DMS 273 treated with DMSO at 0.1 percent for 48 hours (cell line): ENCODE results near the gene ZNF268.

Source experiments
- DNase-seq: peaks from one replicate; lab custom pipeline; 2025; lab: John Stamatoyannopoulos, UW

The ZNF268 gene

DNA sequence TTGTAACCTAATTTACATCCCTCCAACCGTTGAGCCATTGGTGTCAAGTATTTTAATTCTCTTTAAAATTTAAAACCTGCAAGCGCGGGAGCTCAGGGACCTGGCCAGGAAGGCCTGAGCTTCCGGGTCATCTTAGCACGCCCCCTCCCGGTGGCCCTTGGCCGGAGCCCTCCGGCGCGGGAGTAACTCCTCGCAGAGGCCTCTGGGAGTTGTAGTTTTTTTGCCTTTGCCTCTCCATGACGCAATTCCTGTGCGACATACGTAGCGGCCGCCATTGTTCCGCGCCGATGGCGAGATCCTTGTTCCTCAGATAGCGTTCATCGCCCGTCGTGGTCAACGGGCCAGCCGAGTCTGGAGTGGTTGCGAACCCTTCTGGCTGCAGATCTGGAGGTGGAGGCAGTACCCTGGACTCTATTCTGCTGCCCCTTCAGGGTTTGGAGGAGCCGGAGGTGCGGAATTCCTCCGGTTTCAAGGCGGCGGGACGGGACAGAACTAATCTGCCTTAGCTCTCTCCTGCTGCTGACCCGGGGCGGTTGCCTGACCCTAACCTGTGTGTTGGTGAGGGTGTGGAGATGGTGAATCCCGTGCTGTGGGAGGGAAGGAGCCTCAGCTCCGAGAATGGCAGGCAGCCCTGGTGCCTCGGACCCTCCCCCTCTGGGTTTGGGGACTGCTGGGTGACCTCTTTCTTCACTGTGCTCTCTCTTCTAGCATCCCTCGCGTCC, at the start of gene ZNF268:
Gene ZNF268 (plus strand): TSS at position 258 of the 722 bp plus-strand sequence. CDS start 503 bp downstream, outside the sequence.
- DNase-seq: peak; percentile 63

DNA sequence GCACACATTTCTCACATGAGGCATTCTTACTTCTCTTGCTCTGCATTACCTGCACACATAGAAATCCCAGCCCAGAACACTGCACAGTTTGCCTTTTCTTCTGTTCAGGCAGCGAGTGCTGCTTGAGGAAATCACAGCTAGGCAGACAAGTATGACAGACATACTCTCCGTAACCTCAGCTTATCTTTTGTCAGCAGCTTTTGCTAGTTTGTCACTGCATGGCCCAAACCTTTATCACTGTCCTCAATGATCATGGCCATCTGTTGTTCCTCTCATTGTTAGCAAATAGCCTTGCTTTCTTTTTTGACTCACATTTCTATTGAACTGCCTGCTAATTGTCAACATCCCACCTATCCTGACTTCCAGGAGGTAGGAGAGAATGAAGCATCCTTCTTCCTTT, 45.5 kb upstream of the ZNF268 start:
- no peak for DNase-seq

DNA sequence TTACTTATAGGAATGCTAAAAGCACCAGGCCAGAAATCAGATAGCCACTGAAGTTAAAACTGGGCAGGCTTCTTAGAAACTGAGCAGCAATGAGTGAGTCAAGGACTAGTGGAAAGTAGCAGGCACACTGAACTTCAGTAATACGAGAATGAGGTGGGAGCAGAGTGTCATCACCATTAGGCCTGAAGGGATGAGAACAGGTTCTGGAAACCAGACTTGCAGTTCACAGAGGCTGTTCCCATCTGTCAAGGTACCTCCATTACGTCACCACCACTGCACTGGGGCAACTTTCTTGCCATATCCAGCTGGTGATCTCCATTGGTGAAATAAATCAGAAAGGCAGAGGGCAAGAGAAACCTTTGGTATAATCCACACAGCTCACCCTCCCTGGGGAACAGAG, 35.3 kb upstream of the ZNF268 start:
- no peak for DNase-seq

DNA sequence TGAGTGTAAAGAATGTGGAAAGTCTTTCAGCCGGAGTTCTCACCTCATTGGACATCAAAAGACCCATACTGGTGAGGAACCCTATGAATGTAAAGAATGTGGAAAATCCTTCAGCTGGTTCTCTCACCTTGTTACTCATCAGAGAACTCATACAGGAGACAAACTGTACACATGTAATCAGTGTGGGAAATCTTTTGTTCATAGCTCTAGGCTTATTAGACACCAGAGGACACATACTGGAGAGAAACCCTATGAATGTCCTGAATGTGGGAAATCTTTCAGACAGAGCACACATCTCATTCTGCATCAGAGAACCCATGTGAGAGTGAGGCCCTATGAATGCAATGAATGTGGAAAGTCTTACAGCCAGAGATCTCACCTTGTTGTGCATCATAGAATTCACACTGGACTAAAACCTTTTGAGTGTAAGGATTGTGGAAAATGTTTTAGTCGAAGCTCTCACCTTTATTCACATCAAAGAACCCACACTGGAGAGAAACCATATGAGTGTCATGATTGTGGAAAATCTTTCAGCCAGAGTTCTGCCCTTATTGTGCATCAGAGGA, 25.1 kb upstream of the ZNF268 start:
- DNase-seq: no peak

DNA sequence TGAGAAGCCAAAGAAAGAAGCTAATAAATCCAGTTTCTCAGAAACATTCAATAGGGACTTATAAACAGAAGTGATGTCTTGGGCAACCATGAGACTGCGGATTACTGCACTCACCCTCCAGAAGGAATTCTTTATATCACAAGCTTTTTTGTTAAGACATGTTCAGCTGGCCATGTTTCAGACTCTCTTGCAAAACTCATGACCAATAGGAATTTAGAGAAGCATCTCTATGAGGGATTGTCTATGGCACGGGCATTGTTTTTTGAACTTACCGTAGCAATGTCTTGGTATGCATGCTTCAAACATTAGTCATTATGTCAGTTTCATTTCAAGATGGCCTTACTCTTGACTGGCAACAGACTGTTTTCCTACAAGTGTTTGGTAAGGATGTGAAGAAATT, 15.5 kb upstream of the ZNF268 start:
- no peak for DNase-seq

DNA sequence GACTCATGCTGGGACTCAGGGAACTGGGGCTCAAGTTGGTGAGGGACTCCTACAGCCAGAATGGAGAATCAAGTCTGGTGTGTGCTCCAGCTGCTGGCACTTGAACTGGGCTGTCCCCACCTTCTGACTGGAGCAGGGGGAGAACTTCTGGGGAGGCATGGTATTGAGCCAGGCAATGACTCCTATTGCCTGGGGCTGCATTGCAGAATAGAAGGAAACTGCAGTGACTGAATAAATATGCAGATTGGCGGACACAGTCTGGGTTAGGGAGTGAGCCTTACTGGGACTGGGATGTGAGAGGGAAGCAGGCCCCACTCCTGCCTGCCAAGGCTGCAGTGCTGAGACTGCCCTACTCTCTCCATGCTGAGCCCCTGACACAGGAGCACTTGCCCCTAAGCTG, 8.8 kb upstream of the ZNF268 start:
- DNase-seq: no peak

DNA sequence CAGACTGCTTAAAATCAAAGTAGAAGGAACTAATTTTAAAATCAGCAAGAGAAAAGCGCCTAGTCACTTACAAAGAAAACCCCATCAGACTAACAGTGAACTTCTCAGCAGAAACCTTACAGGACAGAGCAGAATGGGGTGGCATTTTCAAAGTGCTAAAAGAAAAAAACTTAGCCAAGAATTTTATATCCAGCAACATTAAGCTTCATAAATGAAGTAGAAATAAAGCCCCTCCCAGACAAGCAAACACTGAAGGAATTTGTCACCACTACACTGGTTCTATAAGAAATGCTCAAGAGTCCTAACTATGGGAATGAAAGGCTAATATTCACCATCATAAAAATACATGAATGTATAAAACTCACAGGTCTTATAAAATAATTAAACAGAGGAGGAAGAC, 6.4 kb upstream of the ZNF268 start:
- no peak for DNase-seq

DNA sequence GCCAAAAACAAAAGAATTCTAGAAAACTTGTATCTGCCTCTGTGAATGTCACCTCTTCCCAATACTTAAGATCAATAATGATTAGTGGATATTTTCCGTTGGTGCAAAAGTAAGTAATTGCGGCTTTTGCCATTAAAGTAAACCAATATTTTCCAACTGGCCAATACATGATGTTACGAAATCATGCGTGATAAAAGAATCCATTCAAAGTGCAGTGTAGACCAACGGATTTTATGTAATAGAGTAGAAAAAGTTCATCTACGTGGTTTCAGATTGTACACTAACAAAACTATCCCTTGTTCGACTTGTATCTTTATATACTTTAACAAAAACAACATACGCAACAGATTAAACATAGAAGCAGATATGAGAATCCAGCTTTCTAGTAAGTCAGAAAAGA, 626 bp upstream of the ZNF268 start:
- DNase-seq: no peak

DNA sequence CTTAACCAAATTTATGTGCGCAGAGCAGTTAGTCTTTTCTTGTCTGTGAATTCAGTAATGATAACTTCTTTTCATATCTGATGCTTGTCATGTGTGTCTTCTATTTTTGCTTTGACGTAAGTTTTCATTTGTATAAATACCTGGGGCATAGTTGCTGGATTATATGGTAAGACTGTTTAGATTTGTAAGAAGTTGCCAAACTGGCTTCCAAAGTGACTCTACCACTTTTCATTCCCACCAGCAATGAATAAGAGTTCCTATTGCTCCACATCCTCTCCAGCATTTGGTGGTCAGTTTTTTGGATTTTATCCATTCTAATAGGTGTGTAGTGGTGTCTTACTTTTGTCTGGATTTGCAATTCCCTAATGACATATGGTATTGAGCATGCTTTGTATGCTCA, 8.9 kb downstream of the ZNF268 start:
- no peak for DNase-seq

DNA sequence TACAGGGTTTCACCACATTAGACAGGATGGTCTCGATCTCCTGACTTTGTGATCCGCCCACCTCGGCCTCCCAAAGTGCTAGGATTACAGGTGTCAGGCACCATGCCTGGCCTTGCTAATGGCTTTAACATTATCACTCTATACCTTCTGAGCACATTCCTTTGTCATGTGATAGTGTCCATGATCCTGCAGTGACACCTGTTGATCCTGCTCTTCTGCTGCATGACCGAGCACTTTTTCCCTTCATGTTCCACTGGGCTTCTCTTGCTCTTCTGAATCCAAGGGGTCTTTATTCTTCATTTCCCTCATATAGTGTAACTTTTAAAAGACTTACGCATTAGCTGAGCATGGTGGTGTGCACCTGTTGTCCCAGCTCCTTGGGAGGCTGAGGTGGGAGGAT, 11.6 kb downstream of the ZNF268 start:
- no peak for DNase-seq

DNA sequence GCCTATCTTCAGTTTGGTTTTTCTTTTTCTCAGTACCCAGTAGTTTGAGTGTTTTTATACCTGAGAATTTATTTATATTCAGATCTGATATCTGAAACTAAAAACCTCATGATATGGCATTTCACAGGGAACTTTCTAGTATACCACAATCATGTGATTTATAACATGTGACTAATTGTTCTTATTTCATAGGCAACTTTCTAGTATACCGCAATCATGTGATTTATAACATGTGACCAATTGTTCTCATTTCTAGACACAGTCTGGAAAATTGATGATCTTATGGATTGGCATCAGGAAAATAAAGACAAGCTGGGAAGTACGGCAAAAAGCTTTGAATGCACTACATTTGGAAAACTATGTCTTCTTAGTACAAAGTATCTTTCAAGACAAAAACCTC, 20.6 kb downstream of the ZNF268 start:
- no peak for DNase-seq

DNA sequence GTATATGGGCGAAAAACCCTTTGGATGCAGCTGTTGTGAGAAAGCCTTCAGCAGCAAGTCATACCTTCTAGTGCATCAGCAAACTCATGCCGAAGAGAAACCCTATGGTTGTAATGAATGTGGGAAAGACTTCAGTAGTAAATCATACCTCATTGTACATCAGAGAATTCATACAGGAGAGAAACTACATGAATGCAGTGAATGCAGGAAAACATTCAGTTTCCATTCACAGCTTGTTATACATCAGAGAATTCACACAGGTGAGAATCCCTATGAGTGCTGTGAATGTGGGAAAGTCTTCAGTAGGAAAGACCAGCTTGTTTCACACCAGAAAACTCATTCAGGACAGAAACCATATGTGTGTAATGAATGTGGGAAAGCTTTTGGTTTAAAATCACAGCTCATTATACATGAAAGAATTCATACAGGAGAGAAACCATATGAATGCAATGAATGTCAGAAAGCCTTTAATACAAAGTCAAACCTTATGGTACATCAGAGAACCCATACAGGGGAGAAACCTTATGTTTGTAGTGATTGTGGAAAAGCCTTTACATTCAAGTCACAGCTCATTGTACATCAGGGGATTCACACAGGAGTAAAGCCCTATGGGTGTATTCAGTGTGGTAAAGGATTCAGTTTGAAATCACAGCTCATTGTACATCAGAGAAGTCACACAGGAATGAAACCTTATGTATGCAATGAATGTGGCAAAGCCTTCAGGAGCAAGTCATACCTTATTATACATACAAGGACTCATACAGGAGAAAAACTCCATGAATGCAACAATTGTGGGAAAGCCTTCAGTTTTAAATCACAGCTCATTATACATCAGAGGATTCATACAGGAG, 21.4 kb downstream of the ZNF268 start:
- no peak for DNase-seq

DNA sequence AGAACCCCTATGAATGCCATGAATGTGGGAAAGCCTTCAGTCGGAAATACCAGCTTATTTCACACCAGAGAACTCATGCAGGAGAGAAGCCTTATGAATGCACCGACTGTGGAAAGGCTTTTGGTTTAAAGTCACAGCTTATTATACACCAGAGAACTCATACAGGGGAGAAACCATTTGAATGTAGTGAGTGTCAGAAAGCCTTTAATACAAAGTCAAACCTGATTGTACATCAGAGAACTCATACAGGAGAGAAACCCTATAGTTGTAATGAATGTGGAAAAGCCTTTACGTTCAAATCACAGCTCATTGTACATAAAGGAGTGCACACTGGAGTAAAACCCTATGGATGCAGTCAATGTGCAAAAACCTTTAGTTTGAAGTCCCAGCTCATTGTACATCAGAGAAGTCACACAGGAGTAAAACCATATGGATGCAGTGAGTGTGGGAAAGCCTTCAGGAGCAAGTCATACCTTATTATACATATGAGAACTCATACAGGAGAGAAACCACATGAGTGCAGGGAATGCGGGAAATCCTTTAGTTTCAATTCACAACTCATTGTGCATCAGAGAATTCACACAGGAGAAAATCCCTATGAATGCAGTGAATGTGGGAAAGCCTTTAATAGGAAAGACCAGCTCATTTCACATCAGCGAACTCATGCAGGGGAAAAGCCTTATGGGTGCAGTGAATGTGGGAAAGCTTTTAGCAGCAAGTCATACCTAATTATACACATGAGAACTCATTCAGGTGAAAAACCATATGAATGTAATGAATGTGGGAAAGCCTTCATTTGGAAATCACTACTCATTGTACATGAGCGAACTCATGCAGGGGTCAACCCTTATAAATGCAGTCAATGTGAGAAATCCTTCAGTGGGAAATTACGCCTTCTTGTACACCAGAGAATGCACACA, 22.3 kb downstream of the ZNF268 start:
- no peak for DNase-seq

DNA sequence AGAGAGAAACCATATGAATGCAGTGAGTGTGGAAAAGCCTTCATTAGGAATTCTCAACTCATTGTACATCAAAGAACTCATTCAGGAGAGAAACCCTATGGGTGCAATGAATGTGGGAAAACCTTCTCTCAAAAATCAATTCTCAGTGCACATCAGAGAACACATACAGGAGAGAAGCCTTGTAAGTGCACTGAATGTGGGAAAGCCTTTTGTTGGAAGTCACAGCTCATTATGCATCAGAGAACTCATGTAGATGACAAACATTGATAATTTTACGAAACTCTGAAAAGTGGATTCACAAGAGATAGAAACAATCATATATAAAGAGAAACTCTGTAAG, 22.9 kb downstream of the ZNF268 start:
- DNase-seq: no peak

DNA sequence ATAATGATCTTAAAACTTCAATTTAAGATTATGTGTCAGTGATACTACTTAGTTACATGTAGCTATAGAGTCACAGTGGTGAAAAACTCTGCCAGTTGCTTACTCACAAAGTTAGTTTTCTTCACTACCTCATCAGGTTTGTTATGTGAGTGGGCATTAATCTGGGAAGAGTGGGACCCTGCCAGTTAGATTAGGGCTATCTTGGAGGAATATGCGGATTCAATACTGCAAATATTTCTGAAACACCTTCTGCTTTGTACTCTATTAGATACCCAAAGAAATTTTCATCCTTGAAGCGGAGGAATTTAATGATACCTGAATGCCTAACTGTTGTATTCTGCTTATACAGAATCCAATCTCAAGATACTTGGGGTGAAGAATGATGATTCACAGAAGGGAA, 25.1 kb downstream of the ZNF268 start:
- DNase-seq: no peak

DNA sequence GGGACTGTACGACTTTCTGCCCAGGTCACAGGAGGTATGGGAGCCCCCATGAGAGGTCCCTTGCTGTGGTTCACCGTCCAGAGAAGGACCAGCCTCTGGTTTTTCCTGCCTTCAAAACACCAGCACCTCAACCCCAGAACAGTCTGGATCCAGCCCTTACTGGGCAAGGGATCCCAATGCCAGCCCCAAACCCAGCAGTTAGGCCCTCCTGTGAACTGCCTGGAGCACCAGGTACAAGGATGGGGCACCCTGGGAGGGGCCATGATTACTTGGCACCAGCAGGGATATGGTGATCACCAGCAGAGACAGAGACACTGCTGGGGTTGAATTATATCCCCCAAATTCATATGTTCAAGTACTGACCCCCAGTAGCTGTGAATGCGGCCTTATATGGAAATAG, 34.4 kb downstream of the ZNF268 start:
- DNase-seq: no peak

DNA sequence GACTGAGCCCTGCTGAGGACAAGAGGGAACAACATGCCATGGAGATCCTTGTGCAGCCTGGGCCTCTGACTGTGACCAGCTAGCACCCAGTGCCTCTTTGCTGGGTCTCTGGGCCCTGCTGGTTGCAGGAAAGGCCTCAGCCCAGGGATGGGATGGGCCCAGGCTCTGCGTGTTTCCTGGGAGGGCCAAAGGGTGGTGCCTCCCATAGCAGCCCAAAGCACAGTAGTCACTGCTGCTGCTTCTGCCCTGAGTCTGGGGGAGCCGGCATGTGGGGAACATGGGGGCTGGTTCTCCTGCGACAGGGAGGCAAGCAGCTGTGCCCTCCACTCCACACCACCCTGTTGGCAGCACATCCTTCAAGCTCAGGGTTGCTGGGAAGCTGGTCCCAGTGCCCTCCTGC, 35.9 kb downstream of the ZNF268 start:
- DNase-seq: no peak

DNA sequence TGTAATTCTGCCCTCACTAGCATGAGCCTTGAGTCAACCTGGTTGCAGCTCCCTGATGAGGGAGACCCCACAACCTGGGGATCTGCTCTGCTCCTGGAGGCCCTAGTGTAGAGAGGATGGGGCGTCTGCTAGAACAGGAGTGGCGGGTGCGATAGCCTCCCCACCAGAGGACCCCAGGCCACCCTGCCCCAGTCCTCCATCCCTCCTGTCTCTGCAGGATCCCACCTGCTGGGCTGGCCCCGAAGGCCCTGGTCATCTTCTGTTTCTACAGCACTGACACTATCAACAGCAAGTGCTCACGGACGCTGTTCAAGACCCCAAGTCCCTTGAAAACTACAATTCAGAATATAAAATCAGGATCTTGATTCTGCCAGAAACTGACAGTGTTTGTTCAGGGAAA, 39.2 kb downstream of the ZNF268 start:
- no peak for DNase-seq

DNA sequence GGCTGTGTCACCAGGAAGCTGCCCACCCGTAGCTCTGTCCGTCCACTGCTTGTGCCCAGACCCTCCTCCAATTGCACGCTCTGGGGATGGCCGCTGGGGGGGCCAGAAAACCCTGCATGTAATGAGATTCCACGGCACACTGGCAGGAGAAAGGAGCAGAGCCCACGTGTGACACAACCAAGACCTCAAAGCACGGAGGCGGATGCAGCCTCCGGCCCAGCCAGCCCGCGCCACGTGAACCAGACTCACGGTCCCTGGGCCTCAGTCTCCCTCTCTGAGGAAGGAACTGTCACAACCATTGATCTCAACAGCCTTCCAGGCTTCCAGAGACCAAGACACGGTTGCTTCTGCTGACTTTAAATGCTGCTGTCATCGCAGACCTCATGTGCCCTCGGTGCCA, 39.9 kb downstream of the ZNF268 start:
- DNase-seq: no peak

DNA sequence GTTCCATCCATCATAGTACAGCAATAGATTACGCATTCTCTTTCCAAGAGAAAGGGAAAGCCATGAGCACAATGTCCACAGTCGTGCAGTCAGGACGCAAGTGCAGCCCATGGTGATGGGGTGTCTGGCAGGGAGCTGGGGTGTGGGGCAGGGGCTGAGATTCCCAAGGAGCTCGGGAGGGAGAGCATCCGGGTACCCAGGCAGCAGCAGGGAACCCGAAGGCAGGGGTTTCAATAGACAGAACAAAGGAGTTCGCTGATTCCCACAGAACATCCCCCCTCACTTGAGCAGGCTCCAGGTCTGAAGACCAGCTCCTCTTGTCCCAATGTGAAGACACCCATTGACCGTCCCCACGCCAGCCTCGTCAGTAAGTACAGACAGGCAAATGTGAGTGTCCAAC, 40.9 kb downstream of the ZNF268 start:
- no peak for DNase-seq

DNA sequence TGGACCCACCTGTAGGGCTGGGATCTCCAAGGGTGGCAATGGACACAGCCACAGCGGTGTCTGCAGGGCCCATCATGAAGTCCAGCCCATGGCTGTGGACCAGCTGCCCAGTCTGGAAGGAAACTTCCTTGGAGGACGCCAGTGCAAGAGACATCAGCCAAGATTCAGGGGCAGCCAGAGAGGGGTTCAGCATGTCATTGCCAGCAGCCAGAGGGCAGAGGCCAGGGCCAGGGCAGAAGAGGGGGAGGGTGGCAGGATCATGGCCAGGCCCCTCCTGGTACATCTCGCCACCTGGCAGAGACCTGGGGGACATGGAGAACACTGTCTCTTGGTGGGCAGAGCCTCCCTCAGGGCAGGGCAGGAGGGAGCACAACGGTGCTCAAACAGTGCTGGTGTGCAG, 44.2 kb downstream of the ZNF268 start:
- no peak for DNase-seq

DNA sequence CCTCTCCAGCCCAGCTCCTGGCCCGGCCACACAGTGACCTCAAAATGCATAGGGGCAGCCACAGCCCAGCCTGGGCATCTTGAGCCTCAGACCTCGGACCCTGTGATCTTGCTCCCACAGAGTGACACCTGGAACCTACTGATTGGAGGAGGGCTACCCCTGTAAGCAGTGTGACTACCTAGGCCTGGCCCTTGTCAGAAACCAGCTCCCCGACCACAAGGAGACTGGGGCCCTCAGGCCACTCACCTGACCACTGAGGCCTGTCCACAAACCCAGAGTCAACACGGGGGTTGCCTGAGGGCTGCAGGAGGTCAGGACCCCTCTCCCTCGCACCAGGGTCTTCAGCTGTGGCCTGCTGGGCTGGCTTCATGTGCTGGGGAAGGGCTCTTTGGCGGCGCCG, 45.4 kb downstream of the ZNF268 start:
- no peak for DNase-seq
